GM18511 (cell line): Measurements from ENCODE around the gene ALPI.
"Not testable (repeated sequence)": the region's sequence is repeated elsewhere in the genome, so short reads cannot be mapped to it uniquely, and the experiment has no call there.

Experiments
- ATAC-seq: cut with Tn5 transposase; IDR thresholded peaks from one replicate; pipeline ENCODE4 v1.9.1; 2021; ENCODE audit warnings: mild to moderate bottlenecking, moderate library complexity; ENCODE audit not compliant: unreplicated experiment

Gene ALPI

DNA sequence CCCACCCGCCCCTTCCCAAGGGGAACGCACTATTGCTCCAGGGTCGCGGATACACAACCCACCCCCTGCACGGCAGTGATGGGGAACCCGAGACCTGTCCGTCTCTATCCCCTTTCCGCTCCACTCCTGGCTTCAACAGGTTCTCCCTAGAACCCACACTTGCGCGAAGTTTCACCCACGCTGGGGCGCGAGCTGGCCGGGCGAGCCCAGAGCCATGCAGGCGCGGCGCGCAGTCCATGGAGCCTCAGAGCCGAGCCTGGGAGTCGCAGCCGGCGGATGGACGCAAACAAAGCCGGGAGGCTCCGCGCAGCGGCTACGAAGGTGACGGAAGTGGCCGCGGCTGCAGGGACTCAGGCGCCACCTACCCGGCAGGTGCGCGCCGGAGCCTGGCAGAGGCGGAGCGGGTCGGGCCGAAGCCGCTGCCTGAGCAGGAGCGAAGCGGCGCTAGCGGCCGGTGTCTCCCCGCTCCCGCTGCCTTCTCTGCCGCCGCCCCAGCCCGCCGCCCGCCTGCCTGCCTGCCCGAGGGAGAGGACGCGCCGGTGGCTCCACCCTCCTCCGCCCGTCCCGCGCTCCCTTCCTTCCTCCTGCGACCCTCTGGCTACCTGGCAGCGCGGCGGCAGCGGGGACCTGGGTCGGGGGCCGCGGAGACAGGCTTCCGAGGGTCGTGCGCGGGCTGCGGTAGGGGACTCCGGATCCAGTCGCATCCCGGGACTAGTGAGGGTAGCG, 35.3 kb upstream of the ALPI start:
- no peak for ATAC-seq

DNA sequence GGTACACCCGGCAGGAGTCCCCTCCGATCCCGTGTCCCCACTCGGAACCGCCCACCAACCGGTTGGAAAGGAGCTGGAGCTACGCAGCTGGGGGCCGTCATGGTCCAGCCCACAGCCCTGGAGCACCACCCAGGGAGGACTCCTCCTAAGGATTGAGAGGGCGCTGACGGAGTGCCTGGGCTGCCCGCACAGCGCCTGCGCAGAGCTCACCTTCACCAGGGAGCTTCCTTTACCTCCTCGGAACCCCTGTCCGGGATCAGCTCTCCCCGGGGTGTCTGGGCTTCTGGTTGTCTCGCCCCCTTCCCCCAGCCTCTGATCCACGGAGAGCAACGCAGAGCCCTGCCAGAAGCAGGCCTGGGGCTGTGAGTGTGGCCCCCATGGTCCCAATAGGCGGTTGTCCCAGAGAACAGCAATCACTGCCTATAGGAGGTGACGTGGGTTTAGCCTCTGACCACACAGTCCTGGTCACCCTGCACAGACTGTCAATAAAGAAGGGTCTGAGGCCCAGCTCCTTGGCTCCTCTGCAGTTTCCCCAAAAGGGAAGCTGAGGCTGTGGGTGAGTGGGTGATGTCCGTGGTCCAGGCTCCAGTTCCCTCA, 34.7 kb upstream of the ALPI start:
- ATAC-seq, result no peak

DNA sequence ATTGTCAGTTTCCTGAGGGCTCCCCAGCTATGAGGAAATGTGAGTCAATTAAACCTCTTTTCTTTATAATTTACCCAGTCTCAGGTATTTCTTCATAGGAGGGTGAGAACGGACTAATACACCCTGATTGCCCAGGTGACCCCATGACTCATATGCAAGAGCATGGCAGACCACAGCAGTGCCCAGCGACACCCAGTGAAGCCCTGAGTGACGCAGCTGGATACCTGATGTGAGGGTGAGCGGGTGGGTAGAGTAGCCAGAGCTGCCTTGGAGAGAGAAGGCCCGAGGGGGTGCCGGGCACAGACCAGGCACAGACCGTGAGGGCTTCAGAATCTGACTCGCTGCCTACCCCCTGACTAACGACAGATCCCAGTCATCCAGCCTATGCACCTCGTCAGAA, 33.9 kb upstream of the ALPI start:
- ATAC-seq, result no peak

DNA sequence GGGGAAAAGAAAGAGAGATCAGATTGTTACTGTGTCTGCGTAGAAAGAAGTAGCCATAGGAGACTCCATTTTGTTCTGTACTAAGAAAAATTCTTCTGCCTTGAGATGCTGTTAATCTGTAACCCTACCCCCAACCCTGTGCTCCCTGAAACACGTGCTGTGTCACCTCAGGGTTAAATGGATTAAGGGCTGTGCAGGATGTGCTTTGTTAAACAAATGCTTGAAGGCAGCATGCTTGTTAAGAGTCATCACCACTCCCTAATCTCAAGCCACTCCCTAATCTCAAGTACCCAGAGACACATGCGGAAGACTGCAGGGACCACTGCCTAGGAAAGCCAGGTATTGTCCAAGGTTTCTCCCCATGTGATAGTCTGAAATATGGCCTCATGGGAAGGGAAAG, 33.0 kb upstream of the ALPI start:
- not testable (repeated sequence) for ATAC-seq

DNA sequence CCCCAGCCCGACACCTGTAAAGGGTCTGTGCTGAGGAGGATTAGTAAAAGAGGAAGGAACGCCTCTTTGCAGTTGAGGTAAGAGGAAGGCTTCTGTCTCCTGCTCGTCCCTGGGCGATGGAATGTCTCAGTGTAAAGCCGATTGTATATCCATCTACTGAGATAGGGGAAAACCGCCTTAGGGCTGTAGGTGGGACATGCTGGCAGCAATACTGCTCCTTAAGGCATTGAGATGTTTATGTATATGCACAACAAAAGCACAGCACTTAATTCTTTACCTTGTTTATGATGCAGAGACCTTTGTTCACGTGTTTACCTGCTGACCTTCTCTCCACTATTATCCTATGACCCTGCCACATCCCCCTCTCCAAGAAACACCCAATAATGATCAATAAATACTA, 32.5 kb upstream of the ALPI start:
- ATAC-seq, result not testable (repeated sequence)

DNA sequence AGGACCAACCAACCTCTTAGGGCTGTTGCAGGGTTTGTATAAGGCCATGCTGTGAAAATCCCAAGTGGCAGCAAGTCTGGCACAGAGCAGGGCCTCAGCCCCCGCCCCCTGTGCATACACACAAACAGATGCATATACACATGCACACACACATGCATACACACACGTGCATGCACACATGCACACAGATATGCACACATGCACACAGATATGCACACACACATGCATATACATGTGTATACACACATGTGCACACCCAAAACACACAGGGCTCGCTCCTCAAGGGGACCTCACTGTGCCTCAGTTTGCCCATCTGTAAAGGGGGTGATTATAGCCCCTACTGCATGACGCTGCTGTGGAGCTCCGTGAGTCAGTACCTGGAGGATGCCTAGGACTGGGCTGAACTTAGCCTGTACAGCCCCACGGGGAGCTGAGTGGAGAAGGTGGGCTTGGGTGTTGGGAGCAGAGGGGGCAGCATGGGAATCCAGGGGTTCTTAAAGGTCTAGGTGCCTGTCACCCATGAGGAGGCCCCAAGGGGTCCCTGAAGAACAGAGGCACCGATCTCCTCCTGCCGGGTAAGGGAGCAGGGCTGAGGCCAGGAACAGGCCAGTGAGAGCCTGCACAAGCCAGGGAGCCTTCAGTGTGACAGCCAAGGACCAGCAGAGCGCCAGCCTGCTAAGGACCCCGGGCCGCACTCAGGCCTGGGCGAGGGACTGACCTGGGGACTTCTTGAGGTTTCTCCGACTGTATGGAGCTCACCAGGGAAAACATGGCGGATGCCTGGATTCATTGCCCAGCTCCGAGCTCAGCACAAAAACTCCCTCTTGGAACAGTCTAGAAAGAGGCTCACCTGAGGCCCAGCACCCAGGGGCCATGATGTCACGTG, 24.0 kb upstream of the ALPI start:
- ATAC-seq, result no peak

DNA sequence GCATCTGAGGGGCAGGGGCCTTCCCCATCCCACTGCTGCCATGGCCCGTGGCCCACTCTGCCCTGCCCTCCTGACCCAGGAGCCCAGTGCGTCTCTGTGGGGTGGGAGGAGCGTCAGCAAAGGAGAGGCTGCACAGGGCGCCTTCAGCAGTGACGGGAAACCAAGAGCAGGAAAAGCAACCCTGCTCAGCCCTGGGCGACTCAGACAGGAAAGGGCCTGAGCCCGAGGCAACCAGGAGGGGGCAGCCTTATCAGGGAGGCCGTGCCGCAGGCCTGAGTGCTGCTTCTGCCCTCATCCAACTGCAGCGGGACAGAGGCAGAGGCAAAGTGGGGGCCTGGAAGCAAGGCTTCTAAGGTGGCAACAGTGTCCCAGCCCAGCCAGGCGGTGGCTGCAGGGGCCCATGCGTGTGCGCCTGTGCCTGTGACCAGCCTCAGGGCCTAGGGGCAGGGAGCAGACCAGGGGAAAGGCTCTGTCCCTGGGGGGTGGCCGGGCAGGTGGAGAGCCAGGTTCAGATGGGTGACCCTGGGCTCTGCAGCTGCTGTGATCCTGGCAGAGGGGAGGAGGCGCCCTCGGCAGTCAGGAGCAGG, 23.3 kb upstream of the ALPI start:
- no peak for ATAC-seq

DNA sequence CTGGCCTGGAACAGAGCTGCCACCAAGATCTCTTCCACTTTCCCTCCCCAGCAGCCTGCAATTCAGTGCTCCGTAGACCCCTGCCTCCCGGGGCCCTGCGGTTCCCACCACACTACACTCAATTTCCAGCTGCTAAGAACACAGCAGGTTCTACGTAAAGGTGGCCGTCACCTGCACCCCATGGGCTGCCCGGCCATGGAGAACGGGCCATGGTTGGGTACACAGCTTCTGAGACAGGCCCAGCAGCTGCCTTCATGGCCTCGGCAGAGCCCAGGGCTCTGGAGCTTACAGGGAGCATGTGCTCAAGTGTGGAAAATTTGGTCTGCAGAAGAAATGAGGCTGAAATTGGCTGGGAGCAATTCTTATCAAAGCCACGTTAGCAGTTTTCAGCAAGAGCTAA, 22.3 kb upstream of the ALPI start:
- ATAC-seq, result not testable (repeated sequence)

DNA sequence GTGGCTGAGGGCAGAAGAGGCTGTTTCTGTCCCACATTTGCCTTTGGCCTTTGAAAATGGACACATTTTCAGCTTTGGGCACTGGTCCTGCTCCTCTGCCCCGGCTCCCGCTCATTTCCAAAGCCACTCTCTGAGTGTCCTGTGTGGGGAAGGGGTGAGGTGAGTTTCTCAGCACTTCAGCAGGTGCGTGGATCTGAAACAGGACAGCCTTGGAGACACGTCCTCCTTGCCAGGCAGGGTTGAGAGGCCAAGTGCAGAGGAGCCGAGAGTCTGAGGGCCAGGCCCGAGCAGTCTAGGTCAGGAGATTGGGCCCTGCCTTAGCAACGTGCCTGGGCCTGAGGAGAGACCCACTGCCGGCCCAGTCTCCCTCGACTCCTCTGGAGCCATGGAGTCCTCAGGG, 21.9 kb upstream of the ALPI start:
- no peak for ATAC-seq

DNA sequence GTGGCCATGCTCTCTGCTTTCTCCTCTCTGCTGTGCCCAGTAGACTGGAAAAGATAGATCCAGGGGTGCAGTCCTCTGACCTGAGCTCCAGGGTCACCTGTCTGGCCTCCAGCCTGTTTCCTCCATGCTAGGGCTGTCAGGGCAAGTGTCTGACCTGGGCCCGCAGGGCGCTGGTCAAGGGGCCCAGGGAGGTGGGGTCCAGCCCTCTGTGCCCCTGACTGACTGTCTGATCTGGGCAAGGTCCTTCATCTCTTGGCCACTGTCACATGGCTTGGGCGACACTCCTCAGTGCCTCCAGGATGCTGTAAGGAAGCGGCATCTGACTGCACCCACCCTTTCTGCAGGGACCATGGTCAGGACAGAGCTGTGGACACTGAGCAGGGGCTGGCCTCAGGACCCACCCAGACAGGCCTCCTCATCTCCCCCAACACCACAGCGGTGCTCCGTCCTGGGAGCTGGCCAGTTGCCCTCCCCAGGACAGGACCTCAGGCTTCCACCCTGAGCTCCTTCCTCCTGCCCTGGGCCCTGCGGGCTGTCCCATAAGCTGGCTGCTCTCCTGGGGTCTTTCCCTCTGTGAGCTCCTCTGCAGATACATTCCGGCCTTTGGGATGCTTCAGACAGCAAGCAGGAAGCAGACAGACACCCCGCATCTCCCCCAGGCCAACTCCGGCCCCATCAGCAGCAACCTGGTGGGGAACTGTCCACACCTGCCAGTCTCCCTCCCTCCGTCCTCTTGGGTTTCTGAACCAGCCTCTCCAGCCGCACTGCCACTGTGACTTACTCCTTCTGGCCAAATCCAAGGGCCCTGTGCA, 21.2 kb upstream of the ALPI start:
- ATAC-seq, result no peak

DNA sequence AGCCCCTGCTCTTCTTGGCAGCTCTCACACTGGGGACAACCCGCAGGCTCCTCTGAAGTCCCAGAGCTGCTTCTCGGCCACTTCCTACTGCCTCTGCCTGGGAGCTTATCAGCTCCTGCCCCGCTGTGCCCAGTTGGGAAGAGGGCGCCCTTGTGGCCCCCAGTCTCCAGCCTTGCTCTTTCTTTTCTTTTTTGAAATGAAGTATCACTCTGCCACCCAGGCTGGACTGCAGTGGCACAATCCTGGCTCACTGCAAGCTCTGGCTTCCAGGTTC, 20.6 kb upstream of the ALPI start:
- ATAC-seq, result no peak

DNA sequence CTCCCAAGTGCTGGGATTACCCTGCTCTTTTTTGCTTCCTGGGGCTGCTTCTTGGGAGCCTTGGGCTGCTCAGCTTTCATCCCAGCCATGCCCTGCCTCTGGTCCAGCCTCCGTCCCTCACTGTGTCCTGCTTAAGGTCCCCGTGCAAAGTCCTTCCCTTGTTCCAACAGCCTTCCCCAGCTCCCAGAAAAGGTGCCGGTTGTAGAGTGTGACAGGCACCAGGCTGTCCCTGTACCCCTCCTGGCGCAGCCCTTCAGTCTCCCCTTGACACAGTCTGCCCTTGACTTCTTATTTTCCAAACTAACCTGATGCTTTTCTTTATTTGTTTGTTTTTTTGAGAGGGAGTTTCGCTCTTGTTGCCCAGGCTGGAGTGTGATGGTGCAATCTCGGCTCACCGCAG, 20.1 kb upstream of the ALPI start:
- no peak for ATAC-seq

DNA sequence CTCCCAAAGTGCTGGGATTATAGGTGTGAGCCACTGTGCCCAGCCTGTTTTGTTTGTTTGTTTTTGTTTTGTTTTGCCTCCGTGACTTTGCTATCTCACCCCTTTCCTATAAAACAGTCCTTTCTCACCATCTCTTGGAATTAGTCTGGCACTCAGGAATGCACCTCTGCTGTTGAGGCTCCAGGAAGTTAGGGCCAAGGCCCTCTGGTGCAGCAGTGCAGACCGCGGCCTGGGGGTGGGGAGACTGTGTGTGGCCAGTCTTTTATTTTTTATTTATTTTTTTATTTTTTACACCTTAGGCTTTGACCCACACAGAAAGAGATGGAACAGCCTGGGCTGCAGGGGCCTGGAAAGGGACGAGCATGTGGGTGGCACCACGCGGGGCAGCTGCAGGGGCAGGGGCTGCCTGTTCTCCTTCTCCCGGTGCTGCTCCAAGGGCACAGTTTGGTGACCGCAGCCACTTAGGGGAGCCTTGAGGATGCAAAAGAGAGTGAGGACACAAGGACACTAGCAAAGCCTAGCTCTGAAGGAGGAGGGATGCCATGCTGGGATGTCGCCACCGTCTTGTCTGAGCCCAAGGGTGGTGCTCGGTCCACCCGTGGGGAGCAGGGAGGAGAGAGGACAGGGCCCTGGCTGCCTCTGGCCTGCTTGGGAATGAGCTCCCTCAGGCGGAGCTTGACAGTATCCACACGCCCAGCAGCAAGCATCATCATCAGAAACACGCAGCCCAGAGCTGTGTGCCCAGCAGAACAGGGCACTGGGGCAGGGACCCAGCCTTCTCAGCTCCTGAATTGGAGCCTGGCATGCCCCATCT, 19.4 kb upstream of the ALPI start:
- ATAC-seq, result no peak

DNA sequence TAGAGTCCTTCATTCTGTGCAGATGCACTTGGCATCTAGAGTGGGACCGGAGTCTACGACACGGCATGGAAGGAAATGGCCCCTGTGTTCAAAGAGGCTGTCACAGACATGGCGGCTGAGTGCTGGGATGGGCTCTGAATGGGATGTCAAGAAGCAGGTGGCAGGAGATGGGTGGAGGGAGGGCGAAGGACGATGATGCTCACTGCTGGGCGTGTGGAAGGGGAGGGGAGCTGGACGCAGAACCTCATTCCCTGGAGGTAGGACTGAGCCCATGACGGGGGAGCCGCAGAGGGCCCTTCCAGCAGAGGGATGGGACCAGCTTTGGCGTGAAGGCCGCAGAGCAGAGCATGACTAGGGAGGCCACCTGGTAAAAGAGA, 18.8 kb upstream of the ALPI start:
- no peak for ATAC-seq

DNA sequence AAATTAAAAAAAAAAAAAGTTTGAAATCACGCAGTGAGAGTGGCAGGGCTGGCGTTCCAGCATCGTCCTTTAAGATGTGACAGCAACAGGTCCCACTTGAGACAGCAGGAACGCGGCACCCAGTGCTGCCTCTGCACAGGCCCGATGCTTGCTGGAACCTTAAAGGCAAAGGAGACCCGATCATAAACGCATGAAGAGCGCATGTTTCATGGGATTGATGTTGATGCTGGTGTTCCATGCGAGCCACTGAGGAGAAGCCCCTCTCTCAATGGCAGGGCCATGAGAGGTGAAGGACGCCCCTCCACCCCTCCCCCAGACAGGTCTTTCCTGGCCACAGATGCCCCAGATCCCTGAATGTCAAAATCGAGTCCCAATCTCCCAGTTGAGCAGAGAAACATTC, 17.9 kb upstream of the ALPI start:
- ATAC-seq, result no peak

DNA sequence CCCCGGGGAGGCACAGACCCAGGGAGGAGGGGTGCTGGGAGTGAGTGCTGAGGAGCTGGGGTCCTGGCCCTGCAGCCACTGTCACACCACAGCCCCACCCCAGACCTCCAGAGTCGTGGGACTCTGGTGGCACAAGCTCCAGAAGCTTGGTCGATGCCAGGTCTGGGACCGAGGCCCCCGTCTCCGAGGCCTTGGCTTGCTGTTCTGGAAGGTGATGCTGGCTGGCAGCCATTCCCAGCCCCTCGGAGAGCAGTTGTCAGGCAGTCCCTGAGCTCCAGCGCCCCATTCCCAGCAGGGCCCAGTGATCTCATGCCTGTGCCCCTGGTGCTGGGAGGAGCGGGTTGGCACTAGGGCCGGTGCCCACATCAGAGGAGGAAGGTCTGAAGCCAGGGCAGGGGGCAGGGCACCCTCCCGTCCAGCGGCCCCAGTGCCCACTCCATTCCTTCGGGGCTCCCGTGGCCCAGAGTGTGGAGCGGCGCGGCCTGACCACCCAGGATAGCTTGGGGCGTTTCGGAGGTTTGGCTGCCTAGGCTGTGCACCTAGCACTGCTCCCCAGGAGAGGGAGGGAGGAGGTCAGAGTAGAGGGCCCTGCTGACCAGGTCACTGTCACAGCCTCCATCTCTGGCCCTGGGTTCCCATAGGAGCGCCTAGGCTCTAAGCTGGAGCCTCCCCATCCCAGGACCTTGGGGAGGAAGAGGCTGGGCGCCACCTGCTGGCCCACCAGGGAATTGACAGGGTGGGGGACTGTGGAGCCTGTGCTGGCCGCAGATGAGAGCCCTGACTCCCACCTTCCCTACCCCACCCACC, 16.8 kb upstream of the ALPI start:
- ATAC-seq, result peak; percentile 50

DNA sequence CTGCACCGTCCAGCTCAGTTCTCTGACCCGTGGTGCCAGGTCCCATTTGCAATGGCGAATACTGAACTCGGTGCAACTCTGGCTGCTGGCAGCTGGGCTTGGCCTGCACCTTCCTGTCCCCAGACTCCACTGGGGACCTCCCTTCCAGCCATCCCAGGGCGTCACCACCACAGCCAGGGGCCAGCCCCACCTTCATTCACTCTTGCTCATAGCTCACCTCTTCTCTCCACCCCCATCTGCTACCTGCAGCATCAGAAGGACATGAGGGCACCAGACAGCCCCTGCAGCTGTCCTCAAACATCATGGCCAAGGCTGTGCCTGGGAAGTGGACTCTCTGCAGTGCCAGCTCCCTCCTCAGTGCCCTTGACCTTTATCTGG, 16.2 kb upstream of the ALPI start:
- peak; percentile 6 for ATAC-seq

DNA sequence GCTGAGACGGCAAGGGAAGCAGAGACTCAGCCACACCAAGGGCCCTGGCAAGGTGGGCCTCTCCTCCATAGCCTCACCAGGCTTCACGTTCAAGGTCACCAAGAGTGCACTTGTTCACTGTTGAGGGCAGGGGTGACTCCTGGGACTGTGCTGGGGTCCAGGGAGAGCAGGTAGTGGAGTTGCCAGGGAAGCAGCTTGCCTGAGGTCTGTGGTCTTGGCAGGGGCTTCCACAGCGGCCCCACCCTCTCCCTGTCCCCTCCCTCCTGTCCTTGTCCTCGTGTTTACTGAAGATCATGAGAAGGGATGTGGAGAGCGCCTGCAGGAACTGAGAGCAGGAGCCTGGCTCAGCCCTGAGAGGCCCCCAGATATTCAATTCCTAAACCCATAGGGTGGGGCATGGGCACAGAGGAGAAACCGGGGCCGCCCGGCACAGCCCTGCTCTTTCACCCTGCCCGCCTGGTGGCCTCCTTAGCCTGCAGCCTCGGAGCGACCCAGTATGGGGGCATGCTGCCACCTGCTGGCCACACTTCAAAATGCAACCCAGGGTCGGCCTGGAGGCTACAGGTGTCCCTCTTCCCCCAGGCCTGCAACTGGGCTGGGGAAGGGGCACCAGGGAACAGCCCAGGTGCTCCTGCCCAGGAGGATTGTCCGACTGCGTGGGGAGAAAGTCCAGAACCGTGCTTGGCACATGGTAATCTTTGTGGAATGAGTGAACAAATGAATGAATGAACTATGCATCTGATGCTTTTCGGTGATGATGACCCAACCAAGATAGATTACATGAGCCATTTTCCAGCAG, 15.5 kb upstream of the ALPI start:
- peak; percentile 75 for ATAC-seq
